PC-3 (cell line): ENCODE results near the gene KCNJ6. TPM values are rescaled to one million over a fixed set of nuclear protein-coding genes. Genes with fewer than 3 reads are reported as not detected.

Experiments
- ATAC-seq: fragments of 200-7000 bp; cut with Tn5 transposase; 2 replicates; pipeline ENCODE4 v1.9.1; 2020; ENCODE audit warnings: mild to moderate bottlenecking, moderate library complexity
- BruUV-seq: library from RNA; stranded (reverse); fragments of 400-500 nt; replicated peaks from 2 replicates; lab custom pipeline; 2021; lab: Mats Ljungman, UMichigan
- CTCF ChIA-PET: fragments of 300-600 bp; sonication (Branson Sonifier 250); formaldehyde crosslinking; loops from one replicate; lab custom pipeline; 2022; ENCODE audit warnings: antibody characterized with exemption; lab: Charles Lee
- POLR2A ChIA-PET: fragments of 300-600 bp; sonication (Branson Sonifier 250); formaldehyde crosslinking; loops from one replicate; lab custom pipeline; 2022; ENCODE audit warnings: antibody characterized with exemption; ENCODE audit not compliant: unreplicated experiment; lab: Charles Lee
- DNase-seq: peaks from one replicate; pipeline ENCODE4 v3.0.0-alpha.2; 2015
- H2AFZ ChIP-seq: fragments of 300-600 bp; sonication (generic); 2 replicates; pipeline ENCODE4 v1.6.0; 2016; ENCODE audit warnings: antibody characterized with exemption, low read length
- H3F3A ChIP-seq: fragments of 300-600 bp; sonication (generic); one replicate; pipeline ENCODE4 v1.6.0; 2017; ENCODE audit warnings: antibody characterized with exemption, low read length, control low read depth, mild to moderate bottlenecking; ENCODE audit not compliant: unreplicated experiment
- H3K27ac ChIP-seq: fragments of 300-600 bp; sonication (generic); 2 replicates; pipeline ENCODE4 v1.5.1; 2016; ENCODE audit warnings: mild to moderate bottlenecking, low read length
- H3K27me3 ChIP-seq: fragments of 300-600 bp; sonication (generic); 2 replicates; pipeline ENCODE4 v1.6.1; 2016; ENCODE audit warnings: low read length, mixed read lengths
- H3K36me3 ChIP-seq: fragments of 300-600 bp; sonication (generic); 2 replicates; pipeline ENCODE4 v1.6.1; 2016; ENCODE audit warnings: low read depth, mixed run types, low read length, mixed read lengths
- H3K4me1 ChIP-seq: fragments of 300-600 bp; sonication (generic); 2 replicates; pipeline ENCODE4 v1.5.1; 2016; ENCODE audit warnings: low read length; ENCODE audit not compliant: insufficient read depth
- H3K4me2 ChIP-seq: fragments of 300-600 bp; sonication (generic); 2 replicates; pipeline ENCODE4 v1.6.0; 2016; ENCODE audit warnings: low read length
- H3K4me3 ChIP-seq: fragments of 300-600 bp; sonication (generic); 2 replicates; pipeline ENCODE4 v1.5.1; 2016; ENCODE audit warnings: mild to moderate bottlenecking, low read length, mixed read lengths
- H3K79me2 ChIP-seq: fragments of 300-600 bp; sonication (generic); 2 replicates; pipeline ENCODE4 v1.6.1; 2017; ENCODE audit warnings: low read length, mixed read lengths
- H3K9ac ChIP-seq: fragments of 300-600 bp; sonication (generic); 2 replicates; pipeline ENCODE4 v1.6.0; 2016; ENCODE audit warnings: mild to moderate bottlenecking, low read length
- H3K9me2 ChIP-seq: fragments of 300-600 bp; sonication (generic); replicated peaks from 2 replicates; pipeline ENCODE4 v1.6.1; 2016; ENCODE audit warnings: mixed run types, low read length, mixed read lengths
- H3K9me3 ChIP-seq: fragments of 300-600 bp; sonication (generic); 2 replicates; pipeline ENCODE4 v1.6.1; 2016; ENCODE audit warnings: low read length, mixed read lengths
- H4K20me1 ChIP-seq: fragments of 300-600 bp; sonication (generic); 2 replicates; pipeline ENCODE4 v1.6.1; 2016; ENCODE audit warnings: low read length, mixed read lengths
- EZH2 ChIP-seq: fragments of 300-600 bp; sonication (generic); IDR thresholded peaks from one replicate; pipeline ENCODE4 v1.6.1; 2017; ENCODE audit warnings: antibody characterized with exemption, mild to moderate bottlenecking, low read length; ENCODE audit not compliant: unreplicated experiment
- EZH2phosphoT487 ChIP-seq: fragments of 300-600 bp; sonication (generic); IDR thresholded peaks from 2 replicates; pipeline ENCODE4 v1.6.1; 2018; ENCODE audit warnings: mild to moderate bottlenecking, antibody characterized with exemption, low read length, borderline replicate concordance
- intact Hi-C: fragments of 100-400 bp; cut with micrococcal nuclease; formaldehyde crosslinking; loops from 2 replicates; pipeline ENCODE4 v1.9.0; 2023
- total RNA-seq: library from RNA; depleted of rRNA; stranded (reverse); fragments of >200 nt; gene quantifications from 2 replicates; pipeline ENCODE4 v1.2.3, GENCODE V29; 2014
- TF ChIP-seq, protein P1 (sequence below): fragments of 300-600 bp; sonication (generic); conservative IDR thresholded peaks from 2 replicates; pipeline ENCODE4 v1.5.1; 2017; ENCODE audit warnings: antibody characterized with exemption, low read depth, mild to moderate bottlenecking, low read length

Gene KCNJ6
- total RNA-seq, 1 experiment from 2014 or later, result not detected

- Histone ChIP-seq H3K79me2 (no peaks in the 10 kb centered on the region), H3K36me3 (no peaks in the 10 kb centered on the region), H2AFZ (no peak overlapping the region), H3K4me2 (no peak overlapping the region), H3K27me3 (peaks cover 25% of the 10 kb centered on the region), H3K9me3 (no peaks in the 10 kb centered on the region), H3K4me1 (no peaks in the 10 kb centered on the region), H3K27ac (no peak overlapping the region), H3K9ac (no peak overlapping the region), H4K20me1 (no peaks in the 10 kb centered on the region), H3K9me2 (no peaks in the 10 kb centered on the region), H3K4me3 (no peak overlapping the region), H3F3A (no peaks in the 10 kb centered on the region)
- DNase-seq (peak; percentile 53), ATAC-seq (peak; percentile 46; the same call in 1 of the 2 replicates)
- ChIA-PET POLR2A (no interaction called here), CTCF (no interaction called here)
- intact Hi-C loops, result loop anchor here (5.0 kb wide), 1 partner anchor 598 kb away; no protein-coding TSS in a partner anchor
- BruUV-seq, result no TSS peak
- TF ChIP-seq, protein P1, sequence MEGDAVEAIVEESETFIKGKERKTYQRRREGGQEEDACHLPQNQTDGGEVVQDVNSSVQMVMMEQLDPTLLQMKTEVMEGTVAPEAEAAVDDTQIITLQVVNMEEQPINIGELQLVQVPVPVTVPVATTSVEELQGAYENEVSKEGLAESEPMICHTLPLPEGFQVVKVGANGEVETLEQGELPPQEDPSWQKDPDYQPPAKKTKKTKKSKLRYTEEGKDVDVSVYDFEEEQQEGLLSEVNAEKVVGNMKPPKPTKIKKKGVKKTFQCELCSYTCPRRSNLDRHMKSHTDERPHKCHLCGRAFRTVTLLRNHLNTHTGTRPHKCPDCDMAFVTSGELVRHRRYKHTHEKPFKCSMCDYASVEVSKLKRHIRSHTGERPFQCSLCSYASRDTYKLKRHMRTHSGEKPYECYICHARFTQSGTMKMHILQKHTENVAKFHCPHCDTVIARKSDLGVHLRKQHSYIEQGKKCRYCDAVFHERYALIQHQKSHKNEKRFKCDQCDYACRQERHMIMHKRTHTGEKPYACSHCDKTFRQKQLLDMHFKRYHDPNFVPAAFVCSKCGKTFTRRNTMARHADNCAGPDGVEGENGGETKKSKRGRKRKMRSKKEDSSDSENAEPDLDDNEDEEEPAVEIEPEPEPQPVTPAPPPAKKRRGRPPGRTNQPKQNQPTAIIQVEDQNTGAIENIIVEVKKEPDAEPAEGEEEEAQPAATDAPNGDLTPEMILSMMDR, result peak; percentile 59
- no peak for TF ChIP-seq EZH2phosphoT487
These were observed 157.3 kb downstream of the KCNJ6 start for GRCh38 chr21:37758982-37759381.

DNA sequence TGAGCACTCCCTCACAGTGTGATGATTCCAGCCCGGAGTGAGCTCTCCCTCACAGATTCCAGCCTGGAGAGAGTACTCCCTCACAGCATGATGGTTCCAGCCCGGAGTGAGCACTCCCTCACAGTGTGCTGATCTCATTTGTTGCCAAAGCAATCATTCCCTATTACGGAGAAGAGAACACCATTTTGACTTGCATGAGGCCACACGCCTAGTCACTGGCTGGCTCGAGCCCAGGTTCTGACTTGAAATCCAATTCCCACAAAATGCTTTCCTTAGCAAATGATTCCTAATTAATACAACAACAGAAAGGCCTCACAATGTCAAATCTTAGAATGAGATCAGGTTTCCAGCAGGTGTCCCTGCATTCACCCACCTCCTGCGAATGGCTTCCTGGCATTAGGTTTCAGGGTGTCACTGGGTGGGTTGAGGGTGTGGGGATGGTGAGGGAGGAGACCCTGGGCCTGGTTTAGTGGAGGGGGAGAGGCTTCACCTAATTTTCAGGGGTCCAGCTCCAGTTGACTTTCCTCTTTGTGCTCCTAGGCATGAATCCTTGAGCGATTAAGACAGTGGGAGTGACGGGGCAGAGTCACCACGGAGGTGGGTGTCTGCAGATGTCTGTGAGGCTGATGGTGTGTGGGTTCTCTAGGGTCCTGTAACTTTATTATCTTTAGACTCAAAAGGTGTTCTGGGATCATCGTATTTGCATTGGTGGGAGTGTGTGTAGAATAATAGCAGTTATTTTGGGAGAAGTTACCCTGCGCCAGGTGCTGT, 158.5 kb downstream of the KCNJ6 start:
- no peaks in the 10 kb centered on the region for H4K20me1 ChIP-seq
- no peak overlapping the region for H3K4me2 ChIP-seq
- no peaks in the 10 kb centered on the region for H3K4me1 ChIP-seq
- H3K36me3 ChIP-seq, result no peaks in the 10 kb centered on the region
- TF ChIP-seq, protein P1, result no peak
- no peak for TF ChIP-seq EZH2
- no peaks in the 10 kb centered on the region for H3K9me3 ChIP-seq
- no peak overlapping the region for H3K9ac ChIP-seq
- no peak overlapping the region for H3K27ac ChIP-seq
- peaks cover 37% of the 10 kb centered on the region for H3K27me3 ChIP-seq
- no peaks in the 10 kb centered on the region for H3F3A ChIP-seq
- no peak overlapping the region for H2AFZ ChIP-seq
- ChIA-PET CTCF (no interaction called here), POLR2A (no interaction called here)
- no peaks in the 10 kb centered on the region for H3K9me2 ChIP-seq
- DNase-seq (no peak), ATAC-seq (no peak)
- H3K79me2 ChIP-seq, result no peaks in the 10 kb centered on the region
- intact Hi-C loops, result loop anchor here (5.0 kb wide), 1 partner anchor 600 kb away; no protein-coding TSS in a partner anchor
- BruUV-seq, result no TSS peak
- H3K4me3 ChIP-seq, result no peak overlapping the region

- Histone ChIP-seq H3K36me3 (no peaks in the 10 kb centered on the region), H3K27ac (no peak overlapping the region), H3K4me2 (no peak overlapping the region), H2AFZ (no peak overlapping the region), H3K27me3 (peaks cover 71% of the 10 kb centered on the region), H3K79me2 (no peaks in the 10 kb centered on the region), H3K4me1 (no peaks in the 10 kb centered on the region), H3F3A (no peaks in the 10 kb centered on the region), H3K9me2 (no peaks in the 10 kb centered on the region), H3K9ac (no peak overlapping the region), H3K9me3 (no peaks in the 10 kb centered on the region), H4K20me1 (no peaks in the 10 kb centered on the region), H3K4me3 (no peak overlapping the region)
- intact Hi-C loops, result no loop called here
- ATAC-seq (no peak), DNase-seq (no peak)
- TF ChIP-seq, protein P1, result no peak
- TF ChIP-seq EZH2 (no peak), EZH2phosphoT487 (no peak)
- ChIA-PET CTCF (no interaction called here), POLR2A (no interaction called here)
- BruUV-seq, result no TSS peak
These were observed 163.1 kb downstream of the KCNJ6 start for GRCh38 chr21:37753122-37753599.
